HepG2 (cell line): ENCODE measurements around the gene IL1RAPL1. TPM values are rescaled to one million over a fixed set of nuclear protein-coding genes. Genes with fewer than 3 reads are reported as not detected.

Experiments used
- ATAC-seq: fragments of 200-7000 bp; cut with Tn5 transposase; 3 replicates; pipeline ENCODE4 v1.9.1; 2020; ENCODE audit warnings: mild to moderate bottlenecking, moderate library complexity
- BruUV-seq: library from RNA; stranded (reverse); fragments of 400-500 nt; replicated peaks from 2 replicates; lab custom pipeline; 2021; lab: Mats Ljungman, UMichigan
- CTCF ChIA-PET: fragments of 300-600 bp; formaldehyde crosslinking; extraction: SDS; loops from one replicate; lab custom pipeline; 2021; ENCODE audit warnings: low total read pairs, inconsistent platforms, low intra/inter-chr PET ratio; lab: Yijun Ruan, JAX
- POLR2A ChIA-PET: fragments of 350-600 bp; sonication (Branson Sonifier 250); formaldehyde crosslinking; loops from one replicate; lab custom pipeline; 2020; ENCODE audit warnings: antibody characterized with exemption, inconsistent platforms; lab: Yijun Ruan, JAX
- DNase-seq: peaks from one replicate; pipeline ENCODE4 v3.0.0-alpha.2; 2015; ENCODE audit warnings: low spot score
- FAIRE-seq: peaks from 3 replicates; lab custom pipeline; 2011; peaks lifted over from hg19 to GRCh38; lab: Jason Lieb, UNC
- H2AFZ ChIP-seq: one replicate; pipeline ENCODE4 v1.6.1; 2011; ENCODE audit warnings: low read length, inconsistent platforms
- H3K27ac ChIP-seq: fragments of 300-600 bp; 3 replicates; pipeline ENCODE4 v1.8.0; 2011; ENCODE audit warnings: mixed run types, mild to moderate bottlenecking, mixed read lengths, low read length, inconsistent platforms; ENCODE audit not compliant: insufficient read depth; ENCODE audit errors: extremely low read length
- H3K27me3 ChIP-seq, 2 experiments: fragments of 200-600 bp in 1 of 2; 2 replicates in 1 of 2; 3 replicates in 1 of 2; pipeline versions ENCODE4 v1.6.0 to v1.8.0; 2011; ENCODE audit warnings: low read length in 2 of 2, mild to moderate bottlenecking in 2 of 2, moderate library complexity in 2 of 2, inconsistent platforms in 1 of 2; ENCODE audit not compliant: insufficient read depth in 2 of 2, control insufficient read depth in 1 of 2
- H3K36me3 ChIP-seq, 2 experiments: fragments of 200-600 bp in 1 of 2; replicated peaks in 1 of 2; 2 replicates in 1 of 2; 3 replicates in 1 of 2; pipeline versions ENCODE4 v1.5.1 to v1.8.0; 2011; ENCODE audit warnings: low read length in 2 of 2, inconsistent platforms in 1 of 2; ENCODE audit not compliant: insufficient read depth in 2 of 2, control insufficient read depth in 1 of 2
- H3K4me1 ChIP-seq: 2 replicates; pipeline ENCODE4 v1.5.1; 2012; ENCODE audit warnings: low read length, inconsistent platforms; ENCODE audit not compliant: insufficient read depth
- H3K4me2 ChIP-seq: 2 replicates; pipeline ENCODE4 v1.6.0; 2011; ENCODE audit warnings: low read depth, low read length, inconsistent platforms
- H3K4me3 ChIP-seq, 3 experiments: fragments of 200-600 bp in 1 of 3; sonication (generic), shearing (Covaris generic) in 1 of 3; replicated peaks in 1 of 3; 2 replicates each; pipeline ENCODE4 v1.5.1; 2011 to 2016; ENCODE audit warnings: low read length in 3 of 3, inconsistent platforms in 2 of 3, low read depth in 2 of 3, mild to moderate bottlenecking in 2 of 3, control low read depth in 1 of 3, mixed read lengths in 1 of 3; ENCODE audit not compliant: insufficient read depth in 1 of 3
- H3K79me2 ChIP-seq: one replicate; pipeline ENCODE4 v1.6.1; 2011; ENCODE audit warnings: low read length, inconsistent platforms; ENCODE audit not compliant: insufficient read depth
- H3K9ac ChIP-seq: 2 replicates; pipeline ENCODE4 v1.6.0; 2011; ENCODE audit warnings: mild to moderate bottlenecking, low read depth, low read length, inconsistent platforms; ENCODE audit not compliant: insufficient read depth
- H3K9me3 ChIP-seq: 2 replicates; pipeline ENCODE4 v1.5.1; 2012; ENCODE audit warnings: mild to moderate bottlenecking, low read length
- H4K20me1 ChIP-seq: 2 replicates; pipeline ENCODE4 v1.6.0; 2011; ENCODE audit warnings: inconsistent platforms, mild to moderate bottlenecking, low read length, moderate library complexity; ENCODE audit not compliant: insufficient read depth
- ATF2 ChIP-seq: sonication (generic); formaldehyde crosslinking; IDR thresholded peaks from 2 replicates; pipeline ENCODE4 v1.4.0; 2020; ENCODE audit warnings: missing genetic modification reagents
- ATF6 ChIP-seq: sonication (generic); formaldehyde crosslinking; conservative IDR thresholded peaks from 2 replicates; pipeline ENCODE4 v1.4.0; 2020; ENCODE audit warnings: missing genetic modification reagents
- FOXP1 ChIP-seq, 2 experiments: fragments of 450-650 bp in 1 of 2; IDR thresholded peaks; 2 replicates each; pipeline ENCODE4 v1.6.1; 2017 to 2018; ENCODE audit warnings: antibody characterized with exemption in 1 of 2
- HOXA5 ChIP-seq: sonication (generic); formaldehyde crosslinking; IDR thresholded peaks from 2 replicates; pipeline ENCODE4 v1.4.0; 2020; ENCODE audit warnings: missing genetic modification reagents
- ISL2 ChIP-seq: sonication (generic); formaldehyde crosslinking; IDR thresholded peaks from 2 replicates; pipeline ENCODE4 v1.5.0; 2020; ENCODE audit warnings: missing genetic modification reagents
- MAZ ChIP-seq, 2 experiments: sonication (generic) in 1 of 2; formaldehyde crosslinking in 1 of 2; IDR thresholded peaks; 2 replicates each; pipeline versions ENCODE4 v1.5.0 to v1.6.1; 2012 to 2020; ENCODE audit warnings: low read depth in 2 of 2, mild to moderate bottlenecking in 2 of 2, borderline replicate concordance in 1 of 2, improper control_type of control experiment in 1 of 2, low read length in 1 of 2, missing genetic modification reagents in 1 of 2, moderate library complexity in 1 of 2
- MED1 ChIP-seq: sonication (generic); formaldehyde crosslinking; IDR thresholded peaks from 2 replicates; pipeline ENCODE4 v1.4.0; 2020; ENCODE audit warnings: missing genetic modification reagents
- RARA ChIP-seq: IDR thresholded peaks from 2 replicates; pipeline ENCODE4 v1.6.1; 2016; ENCODE audit warnings: missing genetic modification reagents, missing compliant biosample characterization
- SAP130 ChIP-seq: IDR thresholded peaks from 2 replicates; pipeline ENCODE4 v1.6.1; 2016; ENCODE audit warnings: low read depth
- ZNF234 ChIP-seq: sonication (generic); formaldehyde crosslinking; conservative IDR thresholded peaks from 2 replicates; pipeline ENCODE4 v1.5.1; 2020; ENCODE audit warnings: mild to moderate bottlenecking, missing genetic modification reagents
- ZNF30 ChIP-seq: sonication (generic); formaldehyde crosslinking; IDR thresholded peaks from 2 replicates; pipeline ENCODE4 v1.5.0; 2020; ENCODE audit warnings: mild to moderate bottlenecking, missing genetic modification reagents
- ZSCAN29 ChIP-seq: sonication (generic); formaldehyde crosslinking; conservative IDR thresholded peaks from 2 replicates; pipeline ENCODE4 v1.4.0; 2020; ENCODE audit warnings: mild to moderate bottlenecking, missing genetic modification reagents
- WGBS: methylation state at CpG from one replicate; pipeline ENCODE4 v1.1.6; 2017; ENCODE audit warnings: low lambda C conversion rate; 5-methylcytosine and 5-hydroxymethylcytosine counted together
- in situ Hi-C: cut with HindIII; loops from 2 replicates; pipeline ENCODE4 v1.10.0; 2017; ENCODE audit warnings: low pct_unique_long_range_greater_than_20kb; ENCODE audit not compliant: extremely low pct_ligation_motif_present
- intact Hi-C: fragments of 100-400 bp; cut with micrococcal nuclease; formaldehyde crosslinking; loops from one replicate; pipeline ENCODE4 v1.10.0; 2022; ENCODE audit not compliant: unreplicated experiment
- polyA plus RNA-seq, 8 experiments: library from polyadenylated mRNA; depleted of rRNA in 3 of 8; stranded (reverse) in 7 of 8; unstranded in 1 of 8; fragments of >200 nt; fragmentation: Illumina TruSeq in 4 of 8; extraction: Trizol in 4 of 8; gene quantifications; 2 replicates each; pipeline versions ENCODE4 v1.2.1 to v1.2.3, GENCODE V29; 2011 to 2016; ENCODE audit warnings: low read depth in 4 of 8, missing spikeins in 1 of 8, mixed read lengths in 1 of 8; ENCODE audit not compliant: insufficient read depth in 1 of 8
- total RNA-seq, 5 experiments: library from RNA; depleted of rRNA; stranded (reverse); fragments of >200 nt; fragmentation: Illumina TruSeq; extraction: Trizol; gene quantifications; 2 replicates each; pipeline ENCODE4 v1.2.3, GENCODE V29; 2016; ENCODE audit warnings: low read depth in 1 of 5
- TF ChIP-seq, protein P1 (sequence below): sonication (generic); formaldehyde crosslinking; IDR thresholded peaks from 2 replicates; pipeline ENCODE4 v1.5.0; 2020; ENCODE audit warnings: mild to moderate bottlenecking, missing genetic modification reagents, moderate library complexity
- TF ChIP-seq, protein P2 (sequence below): sonication (generic); formaldehyde crosslinking; IDR thresholded peaks from 2 replicates; pipeline ENCODE4 v1.4.0; 2020; ENCODE audit warnings: mild to moderate bottlenecking, missing genetic modification reagents

IL1RAPL1 gene
- total and polyA plus RNA-seq, 2 of the 13 experiments (the other 11 are each of a cell fraction or from before 2014, with no cell fraction given), result 0.04 TPM; not detected in 1

DNA sequence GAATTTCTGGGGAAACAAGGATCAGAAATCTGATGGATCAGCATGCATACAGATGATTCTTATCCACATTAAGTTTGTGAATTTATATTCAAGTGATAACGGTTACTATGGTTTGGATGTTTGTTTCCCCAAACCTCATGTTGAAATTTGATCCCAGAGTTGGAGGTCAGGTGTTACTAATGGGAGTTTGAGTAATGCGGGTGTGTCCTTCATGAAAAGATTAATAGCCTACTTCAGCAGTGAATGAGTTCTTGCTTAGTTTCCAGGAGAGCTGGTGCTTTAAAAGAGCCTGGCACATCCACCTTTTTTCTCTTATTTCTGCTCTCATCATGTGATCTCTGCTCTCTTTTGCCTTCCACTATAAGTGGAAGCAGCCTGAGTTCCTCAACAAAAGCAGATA is 712.4 kb downstream of the IL1RAPL1 start:
- no peak for TF ChIP-seq ISL2 (CRISPR knock-in tag)
- no peak for TF ChIP-seq ATF6
- TF ChIP-seq ZSCAN29 (CRISPR knock-in tag), result no peak
- TF ChIP-seq MAZ (IDR thresholded peaks at IDR 0.05; ENCODE audit: borderline replicate concordance, low read depth, low read length), result no peak
- TF ChIP-seq MAZ (CRISPR knock-in tag; IDR thresholded peaks at IDR 0.05; ENCODE audit: low read depth), result no peak
- TF ChIP-seq, protein P1, sequence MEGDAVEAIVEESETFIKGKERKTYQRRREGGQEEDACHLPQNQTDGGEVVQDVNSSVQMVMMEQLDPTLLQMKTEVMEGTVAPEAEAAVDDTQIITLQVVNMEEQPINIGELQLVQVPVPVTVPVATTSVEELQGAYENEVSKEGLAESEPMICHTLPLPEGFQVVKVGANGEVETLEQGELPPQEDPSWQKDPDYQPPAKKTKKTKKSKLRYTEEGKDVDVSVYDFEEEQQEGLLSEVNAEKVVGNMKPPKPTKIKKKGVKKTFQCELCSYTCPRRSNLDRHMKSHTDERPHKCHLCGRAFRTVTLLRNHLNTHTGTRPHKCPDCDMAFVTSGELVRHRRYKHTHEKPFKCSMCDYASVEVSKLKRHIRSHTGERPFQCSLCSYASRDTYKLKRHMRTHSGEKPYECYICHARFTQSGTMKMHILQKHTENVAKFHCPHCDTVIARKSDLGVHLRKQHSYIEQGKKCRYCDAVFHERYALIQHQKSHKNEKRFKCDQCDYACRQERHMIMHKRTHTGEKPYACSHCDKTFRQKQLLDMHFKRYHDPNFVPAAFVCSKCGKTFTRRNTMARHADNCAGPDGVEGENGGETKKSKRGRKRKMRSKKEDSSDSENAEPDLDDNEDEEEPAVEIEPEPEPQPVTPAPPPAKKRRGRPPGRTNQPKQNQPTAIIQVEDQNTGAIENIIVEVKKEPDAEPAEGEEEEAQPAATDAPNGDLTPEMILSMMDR, result no peak
- TF ChIP-seq FOXP1 (IDR thresholded peaks at IDR 0.05), result no peak
- no peak for TF ChIP-seq FOXP1 (CRISPR knock-in tag; IDR thresholded peaks at IDR 0.05)
- TF ChIP-seq ZNF30 (CRISPR knock-in tag), result no peak
- TF ChIP-seq ZNF234 (CRISPR knock-in tag), result no peak
- TF ChIP-seq ATF2, result no peak
- no peak for TF ChIP-seq SAP130
- no peak for TF ChIP-seq MED1 (CRISPR knock-in tag)
- no peak for TF ChIP-seq RARA (CRISPR knock-in tag)
- TF ChIP-seq, protein P2, sequence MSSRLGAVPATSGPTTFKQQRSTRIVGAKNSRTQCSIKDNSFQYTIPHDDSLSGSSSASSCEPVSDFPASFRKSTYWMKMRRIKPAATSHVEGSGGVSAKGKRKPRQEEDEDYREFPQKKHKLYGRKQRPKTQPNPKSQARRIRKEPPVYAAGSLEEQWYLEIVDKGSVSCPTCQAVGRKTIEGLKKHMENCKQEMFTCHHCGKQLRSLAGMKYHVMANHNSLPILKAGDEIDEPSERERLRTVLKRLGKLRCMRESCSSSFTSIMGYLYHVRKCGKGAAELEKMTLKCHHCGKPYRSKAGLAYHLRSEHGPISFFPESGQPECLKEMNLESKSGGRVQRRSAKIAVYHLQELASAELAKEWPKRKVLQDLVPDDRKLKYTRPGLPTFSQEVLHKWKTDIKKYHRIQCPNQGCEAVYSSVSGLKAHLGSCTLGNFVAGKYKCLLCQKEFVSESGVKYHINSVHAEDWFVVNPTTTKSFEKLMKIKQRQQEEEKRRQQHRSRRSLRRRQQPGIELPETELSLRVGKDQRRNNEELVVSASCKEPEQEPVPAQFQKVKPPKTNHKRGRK (CRISPR knock-in tag), result no peak
- no peak for TF ChIP-seq HOXA5
- no peak overlapping the region for H3K27ac ChIP-seq
- no peak overlapping the region for H3K4me2 ChIP-seq
- H3K4me1 ChIP-seq, result no peaks in the 10 kb centered on the region
- in situ Hi-C loops (no loop called here), intact Hi-C loops (no loop called here)
- ATAC-seq, result no peak
- no peak for DNase-seq
- no TSS peak for BruUV-seq
- no peak overlapping the region for H3K9ac ChIP-seq
- no peak overlapping the region for H2AFZ ChIP-seq
- no peak for FAIRE-seq
- POLR2A ChIA-PET, result no interaction called here
- H3K79me2 ChIP-seq, result no peaks in the 10 kb centered on the region
- no peaks in the 10 kb centered on the region for H4K20me1 ChIP-seq
- no peaks in the 10 kb centered on the region for H3K9me3 ChIP-seq
- CTCF ChIA-PET, result no interaction called here
- H3K27me3 ChIP-seq, result no peaks in the 10 kb centered on the region
- WGBS, result 0% methylated on average over 2 of the region's 2 CpGs
- H3K4me3 ChIP-seq, result no peak overlapping the region
- no peaks in the 10 kb centered on the region for H3K36me3 ChIP-seq
